Pons (tissue), 1 donor: ENCODE results near the gene GNPDA1.
A peak's percentile ranks its signal among the peaks of the same experiment; 100 is the strongest.

Source experiments
- DNase-seq: peaks from one replicate; pipeline ENCODE4 v3.0.0-alpha.2; 2016; ENCODE audit warnings: low spot score

The GNPDA1 gene

GRCh38 chr5:141992349-141992963, 20.4 kb downstream of the GNPDA1 start:
- DNase-seq = peak; percentile 80

GRCh38 chr5:141989720-141990119, 23.1 kb downstream of the GNPDA1 start:
- no peak for DNase-seq

GRCh38 chr5:141986072-141986471, 26.8 kb downstream of the GNPDA1 start:
- no peak for DNase-seq

GRCh38 chr5:141982626-141983025, 30.2 kb downstream of the GNPDA1 start:
- DNase-seq = no peak

GRCh38 chr5:141978389-141978788, 34.4 kb downstream of the GNPDA1 start:
- no peak for DNase-seq

- DNase-seq = no peak
These were observed 36.7 kb downstream of the GNPDA1 start for GRCh38 chr5:141976176-141976575.

GRCh38 chr5:141973871-141974595, 38.8 kb downstream of the GNPDA1 start:
- DNase-seq = no peak

- DNase-seq = no peak
These were observed 42.8 kb downstream of the GNPDA1 start for GRCh38 chr5:141969783-141970771.

- DNase-seq = peak; percentile 87
These were observed 43.8 kb downstream of the GNPDA1 start, which contains the start of gene RNF14 for GRCh38 chr5:141968914-141969608. Gene RNF14, plus strand, starts transcription at chr5:141969105. Its CDS starts 4,484 bp downstream, at chr5:141973589.

GRCh38 chr5:141966963-141967333, 45.9 kb downstream of the GNPDA1 start:
- no peak for DNase-seq

GRCh38 chr5:141966275-141966962, 46.4 kb downstream of the GNPDA1 start:
- no peak for DNase-seq

- DNase-seq = no peak
These were observed 47.8 kb downstream of the GNPDA1 start for GRCh38 chr5:141965071-141965470.

- no peak for DNase-seq
These were observed 49.1 kb downstream of the GNPDA1 start for GRCh38 chr5:141963701-141964100.

- no peak for DNase-seq
These were observed 51.4 kb downstream of the GNPDA1 start for GRCh38 chr5:141961466-141961865.

GRCh38 chr5:141960449-141961323, 52.1 kb downstream of the GNPDA1 start:
- peak; percentile 93 for DNase-seq

GRCh38 chr5:141960018-141960417, 52.8 kb downstream of the GNPDA1 start:
- DNase-seq = no peak

GRCh38 chr5:141958546-141959172, 54.2 kb downstream of the GNPDA1 start:
- no peak for DNase-seq

- DNase-seq = no peak
These were observed 54.7 kb downstream of the GNPDA1 start, which contains the start of gene PCDH12 for GRCh38 chr5:141958113-141958512. Gene PCDH12, minus strand, starts transcription at chr5:141958202. Its CDS starts 351 bp downstream, at chr5:141957851.

- DNase-seq = no peak
These were observed 55.3 kb downstream of the GNPDA1 start for GRCh38 chr5:141957367-141957996.
